OCI-LY1 (cell line): Measurements from ENCODE around the gene MXI1.

Experiments used
- EZH2 ChIP-seq: fragments of 200-600 bp; sonication (generic), shearing (Covaris generic); IDR thresholded peaks from 2 replicates; pipeline ENCODE4 v1.8.0; 2017; ENCODE audit warnings: borderline replicate concordance, mixed run types, mild to moderate bottlenecking, antibody characterized with exemption, low read length, moderate library complexity, mixed read lengths
- TF ChIP-seq, protein P1 (sequence below): fragments of 200-600 bp; sonication (generic), shearing (Covaris generic); IDR thresholded peaks from 2 replicates; pipeline ENCODE4 v1.5.1; 2017; ENCODE audit warnings: mild to moderate bottlenecking, antibody characterized with exemption, low read length, moderate library complexity, mixed read lengths

GRCh38 chr10:110237894-110238480 lies 30.6 kb downstream of the MXI1 start:
- no peak for TF ChIP-seq EZH2
- TF ChIP-seq, protein P1, sequence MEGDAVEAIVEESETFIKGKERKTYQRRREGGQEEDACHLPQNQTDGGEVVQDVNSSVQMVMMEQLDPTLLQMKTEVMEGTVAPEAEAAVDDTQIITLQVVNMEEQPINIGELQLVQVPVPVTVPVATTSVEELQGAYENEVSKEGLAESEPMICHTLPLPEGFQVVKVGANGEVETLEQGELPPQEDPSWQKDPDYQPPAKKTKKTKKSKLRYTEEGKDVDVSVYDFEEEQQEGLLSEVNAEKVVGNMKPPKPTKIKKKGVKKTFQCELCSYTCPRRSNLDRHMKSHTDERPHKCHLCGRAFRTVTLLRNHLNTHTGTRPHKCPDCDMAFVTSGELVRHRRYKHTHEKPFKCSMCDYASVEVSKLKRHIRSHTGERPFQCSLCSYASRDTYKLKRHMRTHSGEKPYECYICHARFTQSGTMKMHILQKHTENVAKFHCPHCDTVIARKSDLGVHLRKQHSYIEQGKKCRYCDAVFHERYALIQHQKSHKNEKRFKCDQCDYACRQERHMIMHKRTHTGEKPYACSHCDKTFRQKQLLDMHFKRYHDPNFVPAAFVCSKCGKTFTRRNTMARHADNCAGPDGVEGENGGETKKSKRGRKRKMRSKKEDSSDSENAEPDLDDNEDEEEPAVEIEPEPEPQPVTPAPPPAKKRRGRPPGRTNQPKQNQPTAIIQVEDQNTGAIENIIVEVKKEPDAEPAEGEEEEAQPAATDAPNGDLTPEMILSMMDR, result no peak
